Mesangial cell (primary cell): ENCODE data around the gene GATD1. TPM values are rescaled to one million over a fixed set of nuclear protein-coding genes. Genes with fewer than 3 reads are reported as not detected.

ENCODE experiments used
- total RNA-seq: library from RNA; depleted of rRNA; stranded (reverse); fragments of >200 nt; gene quantifications from 2 replicates; pipeline ENCODE4 v1.2.3, GENCODE V29; 2015

Gene GATD1
- total RNA-seq: 36.2 and 64.3 TPM in 2 replicates

GRCh38 chr11:777288-778255 is at the start of gene GATD1:
Gene GATD1 (minus strand): TSS chr11:777487. CDS start chr11:777462, 25 bp downstream.

DNA sequence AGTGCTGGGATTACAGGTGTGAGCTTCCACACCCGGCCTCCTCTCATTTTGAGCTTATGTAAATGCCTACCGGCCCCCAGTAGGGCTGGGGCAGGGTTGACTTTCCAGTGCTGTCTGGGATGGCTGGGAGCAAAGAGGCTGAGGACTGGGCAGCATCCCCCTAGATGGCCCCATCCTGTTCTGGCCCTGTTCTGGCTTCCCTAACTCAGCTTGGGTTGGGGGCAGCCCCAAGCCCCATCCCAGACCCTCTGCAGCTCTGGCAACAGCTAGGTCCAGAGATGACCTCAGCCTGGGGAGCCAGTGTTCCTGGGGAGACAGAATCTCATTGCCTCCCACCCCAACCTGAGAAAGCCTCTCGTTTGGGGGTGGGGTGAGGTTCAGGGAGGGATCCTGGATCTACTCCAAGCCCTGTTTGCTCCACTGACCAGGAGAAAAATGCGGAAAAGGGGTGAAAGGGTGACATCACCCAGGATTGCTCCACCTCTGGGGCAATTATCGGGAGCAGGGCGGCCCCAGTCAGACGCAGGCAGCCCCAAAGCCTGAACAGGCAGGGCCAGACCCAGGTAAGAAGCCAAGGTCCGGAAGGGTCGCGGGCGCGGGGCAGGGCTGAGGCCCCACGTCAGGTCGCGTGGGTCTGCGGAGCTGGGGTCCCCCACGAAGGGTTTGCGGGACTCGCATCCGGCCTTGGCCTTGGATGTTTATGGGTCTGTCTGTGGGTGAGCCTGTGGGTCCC is 41.3 kb upstream of the GATD1 start, which contains the start of gene PNPLA2:
Gene PNPLA2, plus strand, starts transcription at position 519 of the 733 bp plus-strand sequence. CDS start 805 bp downstream, outside the sequence.

GRCh38 chr11:809287-810039 is 32.2 kb upstream of the GATD1 start, which contains the start of gene RPLP2:
Gene RPLP2 (plus strand): TSS chr11:809967. CDS start chr11:810235, 268 bp downstream.

GRCh38 chr11:798093-798713 is 20.9 kb upstream of the GATD1 start, which contains the start of gene SLC25A22:
Gene SLC25A22 (minus strand): TSS chr11:798281. CDS start chr11:795006, 3,275 bp downstream.

GRCh38 chr11:789943-790342 is 12.7 kb upstream of the GATD1 start, which contains the start of gene CEND1:
Gene CEND1 (minus strand): TSS chr11:790090. CDS start chr11:788576, 1,514 bp downstream.

DNA sequence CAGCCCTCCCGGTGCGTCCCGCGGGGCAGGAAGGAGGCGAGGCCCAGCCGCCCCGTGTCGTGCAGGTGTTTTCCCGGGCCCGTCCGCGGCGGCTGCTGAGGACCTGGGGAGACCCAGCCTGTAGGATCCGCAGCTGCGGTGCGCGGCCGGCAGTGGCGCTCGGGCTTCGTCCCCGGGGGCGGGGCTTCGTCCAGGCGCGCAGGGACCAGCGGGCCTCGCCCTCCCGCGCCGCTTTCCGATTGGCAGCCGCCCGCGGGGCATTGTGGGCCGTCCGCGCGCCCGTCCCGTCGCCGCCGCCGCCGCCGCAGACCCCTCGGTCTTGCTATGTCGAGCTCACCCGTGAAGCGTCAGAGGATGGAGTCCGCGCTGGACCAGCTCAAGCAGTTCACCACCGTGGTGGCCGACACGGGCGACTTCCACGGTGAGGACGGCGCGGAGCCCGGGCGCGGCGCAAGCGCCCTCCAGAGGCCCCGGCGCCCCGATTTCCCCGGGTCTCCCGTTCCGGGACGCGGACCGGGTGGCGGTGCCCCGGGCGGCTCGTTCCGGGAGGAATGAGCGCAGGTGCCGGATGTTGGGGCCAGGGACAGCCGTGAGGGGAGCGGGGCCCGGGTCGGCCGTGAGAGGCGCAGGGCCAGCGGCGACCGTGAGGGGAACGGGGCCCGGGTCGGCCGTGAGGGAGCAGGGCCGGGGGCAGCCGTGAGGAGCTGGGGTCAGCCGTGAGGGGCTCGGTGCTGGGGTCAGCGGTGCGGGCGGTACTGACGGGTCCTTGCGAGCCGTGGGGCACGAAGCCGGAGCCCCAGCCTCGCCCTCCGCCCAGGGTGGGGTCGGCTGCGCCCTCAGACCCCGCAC is 29.9 kb downstream of the GATD1 start, which contains the start of gene TALDO1:
Gene TALDO1, plus strand, starts transcription at position 307 of the 849 bp plus-strand sequence. Its CDS starts 18 bp downstream, at position 325.

Other genes with a start within 250 kb of the GATD1 start
- 42.5 and 64.7 TPM in 2 replicates for gene HRAS, start 241.9 kb downstream of the GATD1 start, total RNA-seq
- 0.33 and 2.3 TPM in 2 replicates for gene LRRC56, start 240.0 kb downstream of the GATD1 start, total RNA-seq
- gene LMNTD2, start 216.7 kb downstream of the GATD1 start, total RNA-seq: 0.65 and 7.2 TPM in 2 replicates
- gene RASSF7, start 216.5 kb downstream of the GATD1 start, total RNA-seq: 63.9 and 121 TPM in 2 replicates
- 25.1 and 25.4 TPM in 2 replicates for gene PHRF1, start 201.0 kb downstream of the GATD1 start, total RNA-seq
- 24.3 and 35.4 TPM in 2 replicates for gene IRF7, start 161.5 kb downstream of the GATD1 start, total RNA-seq
- under 0.01 and 3.9 TPM in 2 replicates for gene CDHR5, start 152.5 kb downstream of the GATD1 start, total RNA-seq
- 3.5 TPM in 1 of 2 replicates, not detected in the other for gene SCT, start 150.3 kb downstream of the GATD1 start, total RNA-seq
- not detected in 2 replicates for gene DRD4, start 140.2 kb downstream of the GATD1 start, total RNA-seq
- gene DEAF1, start 82.3 kb downstream of the GATD1 start, total RNA-seq: 52.5 and 78.3 TPM in 2 replicates
- gene TMEM80, start 81.7 kb downstream of the GATD1 start, total RNA-seq: 12.2 and 45.6 TPM in 2 replicates
- 104 and 173 TPM in 2 replicates for gene EPS8L2, start 71.3 kb downstream of the GATD1 start, total RNA-seq
- 179 and 256 TPM in 2 replicates for gene TALDO1, start 30.0 kb downstream of the GATD1 start, total RNA-seq
- gene CEND1, start 12.6 kb upstream of the GATD1 start, total RNA-seq: 0.38 TPM in 1 of 2 replicates, not detected in the other
- gene SLC25A22, start 20.8 kb upstream of the GATD1 start, total RNA-seq: 16.7 and 25.6 TPM in 2 replicates
- 17.7 and 21.0 TPM in 2 replicates for gene PIDD1, start 27.7 kb upstream of the GATD1 start, total RNA-seq
- gene RPLP2, start 32.5 kb upstream of the GATD1 start, total RNA-seq: 1,149 and 1,462 TPM in 2 replicates
- gene PNPLA2, start 41.4 kb upstream of the GATD1 start, total RNA-seq: 26.4 and 49.6 TPM in 2 replicates
- gene CRACR2B, start 50.4 kb upstream of the GATD1 start, total RNA-seq: 5.7 and 20.4 TPM in 2 replicates
- 919 and 948 TPM in 2 replicates for gene CD151, start 55.5 kb upstream of the GATD1 start, total RNA-seq
- gene POLR2L, start 65.0 kb upstream of the GATD1 start, total RNA-seq: 256 and 373 TPM in 2 replicates
- 167 and 224 TPM in 2 replicates for gene TSPAN4, start 65.4 kb upstream of the GATD1 start, total RNA-seq
- gene CHID1, start 133.3 kb upstream of the GATD1 start, total RNA-seq: 84.4 and 96.6 TPM in 2 replicates
- 56.2 and 89.5 TPM in 2 replicates for gene AP2A2, start 148.4 kb upstream of the GATD1 start, total RNA-seq